Brain microvascular endothelial cell (primary cell): Measurements from ENCODE around the gene LGALS16.

ENCODE experiments used
- DNase-seq: peaks from one replicate; pipeline ENCODE4 v3.0.0-alpha.2; 2020
- H3K27ac ChIP-seq: fragments of 250-450 bp; sonication (Bioruptor Pico); 2 replicates; pipeline ENCODE4 v1.5.1; 2020; ENCODE audit warnings: mild to moderate bottlenecking, moderate library complexity
- H3K27me3 ChIP-seq: fragments of 250-450 bp; sonication (Bioruptor Pico); replicated peaks from 2 replicates; pipeline ENCODE4 v1.5.1; 2020; ENCODE audit warnings: mild to moderate bottlenecking
- H3K36me3 ChIP-seq: fragments of 250-450 bp; sonication (Bioruptor Pico); replicated peaks from 2 replicates; pipeline ENCODE4 v1.5.1; 2020; ENCODE audit warnings: mild to moderate bottlenecking
- H3K4me3 ChIP-seq: 2 replicates; pipeline ENCODE4 v1.5.1; 2011; ENCODE audit warnings: low read depth, mild to moderate bottlenecking, control low read depth, low read length, moderate library complexity
- in situ Hi-C: cut with HindIII; loops from 2 replicates; pipeline ENCODE4 v1.10.0; 2017; ENCODE audit warnings: low sequenced_read_pairs, low pct_ligation_motif_present
- TF ChIP-seq, protein P1 (sequence below): IDR thresholded peaks from 2 replicates; pipeline ENCODE4 v1.5.1; 2011; ENCODE audit warnings: low read depth, mild to moderate bottlenecking, moderate library complexity, low read length, control low read depth, inconsistent platforms; ENCODE audit errors: missing control alignments

Gene LGALS16

DNA sequence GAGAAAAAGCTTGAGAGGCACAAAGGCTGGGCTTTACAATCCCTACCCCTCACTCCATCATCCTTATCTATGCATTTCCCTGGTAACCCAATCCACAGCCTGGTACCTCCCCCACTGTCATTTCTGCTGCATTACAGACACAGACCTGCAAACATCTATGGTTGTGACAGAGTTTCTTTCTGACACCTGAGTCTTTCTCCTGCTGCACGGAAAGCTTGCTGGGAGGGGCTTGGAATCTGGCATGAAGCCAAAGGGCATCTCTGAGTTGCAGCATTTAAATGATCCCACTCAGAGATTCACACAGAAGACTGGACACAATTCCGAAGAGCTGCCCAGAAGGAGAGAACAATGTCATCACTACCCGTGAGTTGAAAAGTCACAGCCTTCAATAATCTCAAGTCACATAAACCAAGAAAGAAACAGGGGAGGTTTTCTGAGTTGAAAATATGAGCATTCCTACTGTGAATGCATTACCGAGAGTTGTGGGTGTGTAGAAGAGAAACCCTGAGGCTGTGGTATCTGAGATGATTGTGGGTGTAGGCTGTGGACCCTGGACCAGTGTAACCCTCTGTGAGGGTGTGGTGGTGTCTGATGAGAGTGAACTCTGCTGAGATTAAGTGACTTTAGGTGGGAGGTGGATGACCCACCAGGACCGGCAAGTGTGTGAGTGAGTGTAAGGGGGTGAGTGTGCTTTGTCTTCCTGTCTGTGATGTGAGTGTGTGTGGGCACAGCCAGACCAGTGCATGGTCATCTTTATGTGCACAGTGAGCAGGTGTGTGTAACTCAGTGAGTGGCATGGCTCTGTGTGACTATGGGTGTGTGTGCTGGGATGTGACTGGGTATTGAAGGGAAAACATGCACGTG, 48.7 kb downstream of the LGALS16 start, which contains the start of gene LGALS14:
TSS of gene LGALS14 (plus strand) at position 301 of the 864 bp plus-strand sequence. CDS start at position 349, 48 bp downstream.
- no peak for DNase-seq
- Histone ChIP-seq H3K36me3 (no peaks in the 10 kb centered on the region), H3K4me3 (no peak within 1 kb of the TSS), H3K27ac (no peak within 1 kb of the TSS), H3K27me3 (no peaks in the 10 kb centered on the region)
- in situ Hi-C loops: no loop called here
- TF ChIP-seq, protein P1, sequence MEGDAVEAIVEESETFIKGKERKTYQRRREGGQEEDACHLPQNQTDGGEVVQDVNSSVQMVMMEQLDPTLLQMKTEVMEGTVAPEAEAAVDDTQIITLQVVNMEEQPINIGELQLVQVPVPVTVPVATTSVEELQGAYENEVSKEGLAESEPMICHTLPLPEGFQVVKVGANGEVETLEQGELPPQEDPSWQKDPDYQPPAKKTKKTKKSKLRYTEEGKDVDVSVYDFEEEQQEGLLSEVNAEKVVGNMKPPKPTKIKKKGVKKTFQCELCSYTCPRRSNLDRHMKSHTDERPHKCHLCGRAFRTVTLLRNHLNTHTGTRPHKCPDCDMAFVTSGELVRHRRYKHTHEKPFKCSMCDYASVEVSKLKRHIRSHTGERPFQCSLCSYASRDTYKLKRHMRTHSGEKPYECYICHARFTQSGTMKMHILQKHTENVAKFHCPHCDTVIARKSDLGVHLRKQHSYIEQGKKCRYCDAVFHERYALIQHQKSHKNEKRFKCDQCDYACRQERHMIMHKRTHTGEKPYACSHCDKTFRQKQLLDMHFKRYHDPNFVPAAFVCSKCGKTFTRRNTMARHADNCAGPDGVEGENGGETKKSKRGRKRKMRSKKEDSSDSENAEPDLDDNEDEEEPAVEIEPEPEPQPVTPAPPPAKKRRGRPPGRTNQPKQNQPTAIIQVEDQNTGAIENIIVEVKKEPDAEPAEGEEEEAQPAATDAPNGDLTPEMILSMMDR: no peak

DNA sequence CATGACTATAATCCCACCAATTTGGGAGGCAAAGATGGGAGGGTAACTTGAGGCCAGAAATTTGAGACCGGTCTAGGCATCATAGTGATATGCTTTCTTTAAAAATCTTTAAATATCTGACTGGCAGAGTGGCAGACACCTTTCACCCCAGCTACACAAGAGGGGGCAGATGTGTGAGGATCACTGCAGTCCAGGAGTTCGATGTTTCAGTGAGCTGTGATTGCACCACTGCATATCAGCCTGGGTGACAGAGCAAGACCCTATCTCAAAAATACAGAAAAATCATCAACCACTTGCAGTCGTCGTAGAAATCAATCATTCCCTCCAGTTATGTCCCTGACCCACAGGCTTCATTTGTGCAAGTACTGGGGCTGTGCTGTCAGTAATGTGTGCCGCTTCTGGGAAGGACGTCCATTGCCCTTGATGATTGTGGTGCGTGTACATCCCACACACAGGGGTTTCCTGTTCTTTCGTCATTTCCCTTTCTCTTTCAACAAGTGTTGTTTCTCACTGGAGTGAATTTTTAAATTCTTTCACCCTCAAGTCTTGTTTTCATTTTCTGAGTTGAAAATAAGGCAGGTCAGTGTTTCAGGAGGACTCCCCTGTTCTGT, 50.0 kb downstream of the LGALS16 start:
- Histone ChIP-seq H3K36me3 (no peaks in the 10 kb centered on the region), H3K27ac (no peak overlapping the region), H3K27me3 (no peaks in the 10 kb centered on the region), H3K4me3 (no peak overlapping the region)
- in situ Hi-C loops: no loop called here
- DNase-seq: no peak
- TF ChIP-seq, protein P1: no peak

DNA sequence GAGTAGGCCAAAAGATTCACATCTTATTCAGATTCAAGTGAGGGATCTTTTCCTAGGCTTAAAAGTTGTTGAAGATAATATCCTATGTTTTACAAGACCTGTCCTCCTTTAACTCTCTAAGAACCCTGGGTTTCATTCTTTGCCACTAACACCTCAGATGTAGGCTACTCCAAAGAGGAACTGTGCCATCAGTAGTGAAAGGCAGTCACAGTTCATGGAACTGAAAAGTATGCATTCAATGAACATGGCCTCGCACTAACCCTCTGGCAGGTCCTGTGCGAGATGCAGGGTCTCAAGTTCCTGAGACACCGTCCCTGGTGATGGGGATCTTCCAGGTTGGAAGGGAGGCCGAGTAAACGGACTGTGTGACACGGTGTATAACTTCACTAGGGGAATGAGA, 52.9 kb downstream of the LGALS16 start:
- Histone ChIP-seq H3K27ac (no peak overlapping the region), H3K27me3 (no peaks in the 10 kb centered on the region), H3K4me3 (no peak overlapping the region), H3K36me3 (no peaks in the 10 kb centered on the region)
- in situ Hi-C loops: no loop called here
- no peak for DNase-seq
- TF ChIP-seq, protein P1: no peak

DNA sequence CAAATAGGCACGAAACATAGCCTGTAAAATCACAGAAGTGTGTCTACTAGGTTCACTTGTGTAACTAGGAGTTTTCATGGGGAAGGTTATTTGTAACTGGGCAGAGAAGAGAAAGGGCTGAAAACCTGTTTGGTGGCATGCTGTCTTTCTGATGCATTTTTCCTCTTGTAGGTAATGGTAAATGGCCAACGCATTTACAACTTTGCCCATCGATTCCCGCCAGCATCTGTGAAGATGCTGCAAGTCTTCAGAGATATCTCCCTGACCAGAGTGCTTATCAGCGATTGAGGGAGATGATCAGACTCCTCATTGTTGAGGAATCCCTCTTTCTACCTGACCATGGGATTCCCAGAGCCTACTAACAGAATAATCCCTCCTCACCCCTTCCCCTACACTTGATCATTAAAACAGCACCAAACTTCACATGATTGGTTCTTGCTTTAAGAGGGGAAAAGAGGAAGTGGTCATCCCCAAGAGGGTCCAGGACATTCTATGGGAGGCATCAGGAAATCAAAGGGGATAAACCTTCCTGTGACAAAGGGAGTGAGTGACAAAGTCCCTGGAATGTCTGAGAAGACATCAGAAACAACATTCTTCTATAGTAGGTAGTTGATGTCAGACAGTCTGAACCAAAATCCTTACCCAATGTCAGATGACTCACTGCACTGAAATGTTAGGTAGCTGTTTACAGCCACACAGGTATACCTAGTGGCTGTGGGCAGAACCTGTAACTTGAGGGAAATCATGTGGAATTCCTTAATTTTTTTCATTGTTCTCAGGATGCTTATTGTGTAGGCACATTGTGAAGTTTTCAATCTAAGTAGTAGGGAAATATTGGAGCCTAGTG, 53.5 kb downstream of the LGALS16 start:
- in situ Hi-C loops: no loop called here
- H3K4me3 ChIP-seq: no peak overlapping the region
- no peak for DNase-seq
- TF ChIP-seq, protein P1: no peak
- H3K36me3 ChIP-seq: no peaks in the 10 kb centered on the region
- no peaks in the 10 kb centered on the region for H3K27me3 ChIP-seq
- H3K27ac ChIP-seq: no peak overlapping the region
